ENCODE measurements around the gene MPPED2.

The MPPED2 gene

GRCh38 chr11:30533445-30533947 lies 52.7 kb downstream of the MPPED2 start:
- DNase-seq (ENCODE audit: low read depth): no peak

DNA sequence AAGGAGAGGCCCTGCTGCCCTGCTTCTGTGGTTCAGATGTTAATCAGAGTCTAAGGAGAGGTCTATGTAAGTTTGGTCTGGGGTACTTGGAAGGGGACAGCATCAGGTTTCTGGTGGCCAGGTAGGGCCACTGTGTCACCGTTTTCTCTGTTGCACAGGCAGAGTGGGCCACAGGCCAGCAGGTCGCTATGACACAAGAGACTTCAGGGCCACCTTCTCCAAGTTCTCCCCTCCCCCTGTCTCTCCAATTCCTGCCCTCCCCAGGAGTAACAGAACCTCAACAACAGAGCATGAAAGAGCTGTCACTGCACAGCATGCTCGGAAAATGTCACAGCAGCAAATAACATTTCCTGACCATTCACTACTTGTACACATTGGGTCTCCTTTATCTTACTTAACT lies 58.6 kb downstream of the MPPED2 start:
- no peak for DNase-seq (ENCODE audit: low read depth)

- no peak for DNase-seq (ENCODE audit: low read depth)
Observed at GRCh38 chr11:30526558-30526957, 59.6 kb downstream of the MPPED2 start.

DNA sequence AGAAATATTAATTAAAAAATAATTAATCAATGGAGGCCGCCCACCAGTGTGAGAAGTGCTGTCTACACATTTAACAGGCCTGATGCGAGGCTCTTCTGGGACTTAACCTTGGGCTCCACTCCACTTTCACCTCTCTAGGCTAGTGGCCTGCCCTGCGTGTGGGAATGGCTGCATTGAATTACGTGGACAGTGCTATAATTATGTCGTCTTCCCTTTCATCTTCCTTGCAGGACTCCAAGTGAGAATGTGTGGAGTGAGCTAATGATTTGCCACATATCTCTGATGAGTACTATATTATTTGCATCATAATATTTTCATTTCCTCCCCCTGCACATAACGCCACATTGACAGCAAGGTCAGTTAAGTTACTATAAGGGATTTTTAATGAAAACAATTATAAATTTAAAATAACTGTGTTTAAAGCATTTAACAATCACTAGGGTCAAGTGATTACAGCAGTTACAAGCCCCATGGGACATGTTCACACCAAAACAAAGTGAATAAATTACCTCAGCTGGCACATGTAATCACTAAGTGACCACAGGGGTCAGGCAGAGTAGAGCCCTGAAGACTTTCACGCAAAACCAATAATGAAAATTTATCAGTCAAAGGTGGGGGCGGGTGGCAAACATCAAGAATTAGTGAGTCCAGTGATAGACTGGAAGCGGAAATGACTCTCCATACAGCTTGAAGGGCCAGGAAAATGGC lies 63.5 kb downstream of the MPPED2 start:
- no peak for DNase-seq (ENCODE audit: low read depth)

- DNase-seq (ENCODE audit: low read depth): no peak
Observed at GRCh38 chr11:30521297-30522071, 64.7 kb downstream of the MPPED2 start.

- no peak for DNase-seq (ENCODE audit: low read depth)
Observed at GRCh38 chr11:30513087-30513486, 73.1 kb downstream of the MPPED2 start.

DNA sequence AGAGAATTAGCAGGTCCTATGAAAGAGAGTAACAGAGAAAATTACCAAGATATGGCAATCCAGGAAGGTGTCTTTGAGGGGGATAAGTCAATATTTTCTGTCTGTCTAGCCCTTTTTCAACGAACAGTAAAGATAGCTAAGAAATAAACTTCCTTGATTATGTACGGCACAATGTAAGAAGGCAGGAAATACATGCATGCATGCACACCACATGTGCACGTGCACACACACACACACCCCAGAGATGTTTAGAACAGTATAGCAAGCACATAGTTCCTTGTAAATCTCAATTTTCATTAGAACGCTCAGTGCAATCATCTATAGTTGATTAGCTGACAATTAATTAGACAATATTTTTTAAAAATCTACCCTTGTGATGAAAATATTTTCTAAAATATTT lies 74.7 kb downstream of the MPPED2 start:
- DNase-seq (ENCODE audit: low read depth): no peak

- DNase-seq (ENCODE audit: low read depth): no peak
Observed at GRCh38 chr11:30510750-30511149, 75.4 kb downstream of the MPPED2 start.

DNA sequence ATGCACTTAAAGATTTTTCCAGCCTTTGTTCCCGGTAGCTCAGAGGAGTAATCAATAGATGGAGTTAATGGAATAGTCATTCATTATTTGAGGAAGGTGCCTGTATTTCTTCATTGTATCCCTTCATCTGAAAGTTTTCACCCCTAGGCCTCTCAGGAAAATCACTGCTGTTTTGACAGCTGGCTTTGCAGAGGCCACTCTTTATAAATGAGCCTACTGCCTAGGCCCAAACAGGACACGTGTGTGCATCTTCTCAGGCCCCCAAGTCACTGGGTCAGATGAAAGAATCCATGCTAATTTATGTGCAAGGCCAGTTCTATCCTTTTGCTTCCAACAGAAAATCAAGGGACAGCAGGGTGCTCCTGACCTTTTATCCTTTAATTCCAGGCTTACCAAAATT lies 76.8 kb downstream of the MPPED2 start:
- DNase-seq (ENCODE audit: low read depth): no peak

- DNase-seq (ENCODE audit: low read depth): no peak
Observed at GRCh38 chr11:30508594-30508993, 77.6 kb downstream of the MPPED2 start.

GRCh38 chr11:30505603-30506002 lies 80.5 kb downstream of the MPPED2 start:
- DNase-seq (ENCODE audit: low read depth): no peak

- no peak for DNase-seq (ENCODE audit: low read depth)
Observed at GRCh38 chr11:30504468-30504867, 81.7 kb downstream of the MPPED2 start.

GRCh38 chr11:30503156-30503555 lies 83.0 kb downstream of the MPPED2 start:
- no peak for DNase-seq (ENCODE audit: low read depth)

- DNase-seq (ENCODE audit: low read depth): no peak
Observed at GRCh38 chr11:30502305-30502704, 83.8 kb downstream of the MPPED2 start.

DNA sequence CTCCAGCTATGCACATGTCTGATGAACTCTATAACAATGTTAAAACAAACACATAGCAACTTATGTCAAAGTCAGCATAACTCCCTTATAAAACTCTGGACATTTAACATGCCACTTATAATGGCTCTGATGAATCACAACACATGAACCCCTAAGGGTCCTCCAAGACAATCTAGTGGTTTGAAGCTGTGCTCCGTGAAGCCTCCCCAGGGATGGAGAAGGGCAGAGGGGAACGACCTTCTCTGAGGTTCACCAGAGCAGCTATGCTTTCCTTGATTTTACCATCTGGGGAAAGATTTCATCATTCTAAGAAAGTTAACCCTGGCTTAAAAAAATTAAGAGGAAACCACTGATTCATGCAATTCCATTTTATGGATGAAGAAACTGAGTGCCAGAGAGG lies 84.4 kb downstream of the MPPED2 start:
- no peak for DNase-seq (ENCODE audit: low read depth)

- DNase-seq (ENCODE audit: low read depth): no peak
Observed at GRCh38 chr11:30499940-30500339, 86.2 kb downstream of the MPPED2 start.

DNA sequence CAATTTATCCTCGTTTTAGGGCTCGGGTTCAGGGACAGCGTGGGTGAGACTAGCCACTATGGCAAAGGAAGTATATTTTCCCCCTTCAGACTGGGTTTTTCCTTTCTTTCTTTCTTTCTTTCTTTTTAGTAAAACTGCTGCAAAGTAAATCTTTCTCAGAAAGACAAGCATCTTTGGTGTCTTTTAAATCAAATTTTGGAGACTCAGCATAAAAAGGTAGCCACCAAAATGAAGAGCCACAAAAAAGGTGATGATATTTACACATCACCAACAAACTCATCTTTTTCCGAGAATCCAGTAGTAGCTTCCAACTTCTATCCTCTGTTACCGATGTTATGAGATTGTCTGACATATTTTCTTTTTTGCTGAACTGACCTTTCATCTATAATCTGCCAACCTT lies 88.6 kb downstream of the MPPED2 start:
- no peak for DNase-seq (ENCODE audit: low read depth)

DNA sequence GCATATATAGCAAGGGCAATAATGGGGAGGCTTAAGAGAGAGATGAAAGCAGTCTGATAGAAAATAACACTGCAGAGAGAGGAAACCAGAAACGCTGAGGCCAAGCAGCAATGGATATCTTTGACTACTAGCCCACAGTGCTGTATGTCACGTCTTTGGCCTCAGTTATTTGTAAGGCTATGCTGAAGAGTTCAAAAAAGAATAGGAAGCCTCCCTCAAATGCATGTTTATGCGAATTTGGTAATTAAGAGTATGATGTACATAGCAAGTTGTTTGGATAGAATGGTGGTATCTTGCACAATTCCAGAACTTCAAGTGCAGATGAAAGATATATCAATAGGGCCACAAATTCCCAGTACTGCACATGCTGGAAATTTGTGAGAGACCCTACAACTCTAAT lies 89.2 kb downstream of the MPPED2 start:
- no peak for DNase-seq (ENCODE audit: low read depth)

DNA sequence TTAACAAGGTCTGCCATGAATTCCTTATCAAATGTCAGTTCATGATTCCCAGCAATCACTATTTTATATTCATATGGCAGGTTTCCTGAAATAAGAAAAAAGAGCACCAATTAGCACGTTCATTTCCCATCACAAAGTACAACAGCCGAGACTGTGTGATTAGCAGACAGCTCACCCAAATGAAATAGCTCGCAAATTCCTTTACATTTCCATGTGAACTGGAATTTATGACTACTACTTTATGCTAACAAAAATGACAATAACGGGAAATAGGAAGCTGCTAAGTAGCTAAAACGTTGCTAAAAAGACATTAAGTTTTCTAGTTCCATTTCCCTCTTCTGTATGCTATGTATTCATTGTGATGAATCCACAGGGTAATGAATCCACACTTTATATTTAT lies 90.7 kb downstream of the MPPED2 start:
- DNase-seq (ENCODE audit: low read depth): no peak

- no peak for DNase-seq (ENCODE audit: low read depth)
Observed at GRCh38 chr11:30489511-30489910, 96.6 kb downstream of the MPPED2 start.

GRCh38 chr11:30489076-30489475 lies 97.1 kb downstream of the MPPED2 start:
- DNase-seq (ENCODE audit: low read depth): no peak

GRCh38 chr11:30488304-30488998 lies 97.7 kb downstream of the MPPED2 start:
- no peak for DNase-seq (ENCODE audit: low read depth)
